HepG2 (cell line): ENCODE results near the gene SSX2IP. TPM values are rescaled to one million over a fixed set of nuclear protein-coding genes. Genes with fewer than 3 reads are reported as not detected.

Source experiments
- FOXO1 ChIP-seq: sonication (generic); formaldehyde crosslinking; IDR thresholded peaks from 2 replicates; pipeline ENCODE4 v1.4.0; 2020; ENCODE audit warnings: missing genetic modification reagents
- HNF4G ChIP-seq, 2 experiments: sonication (generic) in 1 of 2; formaldehyde crosslinking in 1 of 2; IDR thresholded peaks; 2 replicates each; pipeline versions ENCODE4 v1.4.0 to v1.6.1; 2011 to 2020; ENCODE audit warnings: borderline replicate concordance in 2 of 2, low read depth in 2 of 2, mild to moderate bottlenecking in 2 of 2, low read length in 1 of 2, missing genetic modification reagents in 1 of 2, moderate library complexity in 1 of 2
- HNRNPLL ChIP-seq: fragments of 200-400 bp; formaldehyde crosslinking; IDR thresholded peaks from 2 replicates; pipeline ENCODE4 v1.6.1; 2017; ENCODE audit warnings: mild to moderate bottlenecking, low read depth, low read length; ENCODE audit not compliant: poor library complexity, severe bottlenecking
- JUN ChIP-seq: sonication (generic); formaldehyde crosslinking; IDR thresholded peaks from 2 replicates; pipeline ENCODE4 v1.4.0; 2020; ENCODE audit warnings: mild to moderate bottlenecking, missing genetic modification reagents
- JUNB ChIP-seq: sonication (generic); formaldehyde crosslinking; IDR thresholded peaks from 2 replicates; pipeline ENCODE4 v1.8.0; 2022; ENCODE audit warnings: missing genetic modification reagents, mild to moderate bottlenecking, borderline replicate concordance
- NFE2L2 ChIP-seq: fragments of 150-350 bp; IDR thresholded peaks from 2 replicates; pipeline ENCODE4 v1.6.1; 2014; ENCODE audit warnings: low read length
- PREB ChIP-seq: sonication (generic); formaldehyde crosslinking; IDR thresholded peaks from 2 replicates; pipeline ENCODE4 v1.4.0; 2020; ENCODE audit warnings: missing genetic modification reagents
- RARG ChIP-seq: sonication (generic); formaldehyde crosslinking; IDR thresholded peaks from 2 replicates; pipeline ENCODE4 v1.4.0; 2020; ENCODE audit warnings: low read depth, mild to moderate bottlenecking, missing genetic modification reagents
- SMARCC2 ChIP-seq: fragments of 450-650 bp; IDR thresholded peaks from 2 replicates; pipeline ENCODE4 v1.6.1; 2017; ENCODE audit warnings: antibody characterized with exemption, mild to moderate bottlenecking
- SRSF9 ChIP-seq: fragments of 200-400 bp; formaldehyde crosslinking; IDR thresholded peaks from 2 replicates; pipeline ENCODE4 v1.6.1; 2018; ENCODE audit warnings: borderline replicate concordance, mild to moderate bottlenecking, low read depth, low read length; ENCODE audit not compliant: insufficient read depth, poor library complexity, severe bottlenecking
- TBL1XR1 ChIP-seq: fragments of 150-350 bp; IDR thresholded peaks from 2 replicates; pipeline ENCODE4 v1.6.1; 2014; ENCODE audit warnings: borderline replicate concordance, low read length; ENCODE audit not compliant: partially characterized antibody
- YY1 ChIP-seq: IDR thresholded peaks from 2 replicates; pipeline ENCODE4 v1.6.1; 2011; ENCODE audit warnings: low read length, low read depth, moderate library complexity, mild to moderate bottlenecking; ENCODE audit not compliant: insufficient read depth, insufficient replicate concordance
- ZNF235 ChIP-seq: sonication (generic); formaldehyde crosslinking; IDR thresholded peaks from 2 replicates; pipeline ENCODE4 v1.8.1; 2023; ENCODE audit warnings: mild to moderate bottlenecking, missing genetic modification reagents, borderline replicate concordance
- ZNF280B ChIP-seq: sonication (generic); formaldehyde crosslinking; IDR thresholded peaks from 2 replicates; pipeline ENCODE4 v1.5.0; 2020; ENCODE audit warnings: missing genetic modification reagents, mild to moderate bottlenecking, borderline replicate concordance
- ZNF556 ChIP-seq: sonication (generic); formaldehyde crosslinking; IDR thresholded peaks from 2 replicates; pipeline ENCODE4 v1.4.0; 2020; ENCODE audit warnings: mild to moderate bottlenecking, missing genetic modification reagents, borderline replicate concordance
- ZNF567 ChIP-seq: sonication (generic); formaldehyde crosslinking; IDR thresholded peaks from 2 replicates; pipeline ENCODE4 v1.8.1; 2023; ENCODE audit warnings: mild to moderate bottlenecking, missing genetic modification reagents, borderline replicate concordance
- ZNF775 ChIP-seq: sonication (generic); formaldehyde crosslinking; IDR thresholded peaks from 2 replicates; pipeline ENCODE4 v1.4.0; 2020; ENCODE audit warnings: missing genetic modification reagents, mild to moderate bottlenecking, moderate library complexity, borderline replicate concordance
- polyA plus RNA-seq, 8 experiments: library from polyadenylated mRNA; depleted of rRNA in 3 of 8; stranded (reverse) in 7 of 8; unstranded in 1 of 8; fragments of >200 nt; fragmentation: Illumina TruSeq in 4 of 8; extraction: Trizol in 4 of 8; gene quantifications; 2 replicates each; pipeline versions ENCODE4 v1.2.1 to v1.2.3, GENCODE V29; 2011 to 2016; ENCODE audit warnings: low read depth in 4 of 8, missing spikeins in 1 of 8, mixed read lengths in 1 of 8; ENCODE audit not compliant: insufficient read depth in 1 of 8
- total RNA-seq, 5 experiments: library from RNA; depleted of rRNA; stranded (reverse); fragments of >200 nt; fragmentation: Illumina TruSeq; extraction: Trizol; gene quantifications; 2 replicates each; pipeline ENCODE4 v1.2.3, GENCODE V29; 2016; ENCODE audit warnings: low read depth in 1 of 5
- TF ChIP-seq, protein P1 (sequence below): sonication (generic); formaldehyde crosslinking; IDR thresholded peaks from 2 replicates; pipeline ENCODE4 v1.4.0; 2020; ENCODE audit warnings: missing genetic modification reagents, borderline replicate concordance
- TF ChIP-seq, protein P2 (sequence below): sonication (generic); formaldehyde crosslinking; IDR thresholded peaks from 2 replicates; pipeline ENCODE4 v1.8.1; 2023; ENCODE audit warnings: missing genetic modification reagents, inconsistent platforms, borderline replicate concordance
- TF ChIP-seq, protein P3 (sequence below): IDR thresholded peaks from 2 replicates; pipeline ENCODE4 v1.6.1; 2016; ENCODE audit warnings: mild to moderate bottlenecking, missing biosample characterization, missing genetic modification reagents

SSX2IP gene
- total and polyA plus RNA-seq, 2 of the 13 experiments (the other 11 are each of a cell fraction or from before 2014, with no cell fraction given), result 2.7 to 23.7 TPM

DNA sequence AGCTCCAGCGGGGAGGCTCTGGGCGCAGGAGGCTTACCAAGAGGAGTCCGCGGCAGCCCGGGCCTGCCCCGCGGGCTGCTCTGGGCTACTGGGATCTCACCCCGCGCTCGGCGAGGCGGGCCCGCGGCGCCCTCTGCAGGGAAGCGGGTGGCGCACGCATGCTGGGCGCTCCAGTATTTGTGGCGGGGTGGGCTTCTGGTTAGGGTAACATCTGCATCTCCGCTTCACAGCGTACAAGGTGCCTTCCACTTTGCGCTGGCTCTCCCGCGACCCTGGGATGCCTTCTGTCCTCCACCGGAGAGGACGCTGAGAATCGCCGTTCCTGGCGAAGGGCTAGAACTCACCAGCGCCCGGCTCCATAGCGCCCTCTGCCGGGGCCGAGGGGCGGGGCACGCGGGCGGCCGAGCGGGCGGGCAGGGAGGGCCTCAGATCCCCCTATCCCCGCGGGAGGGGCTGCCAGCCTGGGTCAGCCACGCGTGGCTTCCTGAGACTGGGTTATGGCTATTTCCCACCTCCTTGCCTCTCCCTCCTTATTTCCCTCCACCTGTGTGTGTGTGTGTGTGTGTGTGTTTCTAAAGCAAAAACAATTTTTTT, 69.4 kb downstream of the SSX2IP start (continued):
- TF ChIP-seq FOXO1 (CRISPR knock-in tag) (no peak), ZNF556 (CRISPR knock-in tag) (0 out of 2 replicates have a peak, but pooled peaks have one; percentile 30), HNRNPLL (peak; percentile 96), NFE2L2 (no peak), RARG (no peak), PREB (CRISPR knock-in tag) (no peak), HNF4G (IDR thresholded peaks at IDR 0.05; ENCODE audit: borderline replicate concordance, low read depth, low read length) (no peak), HNF4G (CRISPR knock-in tag; IDR thresholded peaks at IDR 0.05; ENCODE audit: borderline replicate concordance, low read depth) (no peak), SRSF9 (no peak), JUN (CRISPR knock-in tag) (no peak), ZNF775 (CRISPR knock-in tag) (no peak), JUNB (CRISPR knock-in tag) (no peak), ZNF567 (CRISPR knock-in tag) (no peak), ZNF235 (CRISPR knock-in tag) (no peak), TBL1XR1 (no peak), ZNF280B (CRISPR knock-in tag) (peak; percentile 58), SMARCC2 (no peak), YY1 (no peak)
- TF ChIP-seq, protein P1, sequence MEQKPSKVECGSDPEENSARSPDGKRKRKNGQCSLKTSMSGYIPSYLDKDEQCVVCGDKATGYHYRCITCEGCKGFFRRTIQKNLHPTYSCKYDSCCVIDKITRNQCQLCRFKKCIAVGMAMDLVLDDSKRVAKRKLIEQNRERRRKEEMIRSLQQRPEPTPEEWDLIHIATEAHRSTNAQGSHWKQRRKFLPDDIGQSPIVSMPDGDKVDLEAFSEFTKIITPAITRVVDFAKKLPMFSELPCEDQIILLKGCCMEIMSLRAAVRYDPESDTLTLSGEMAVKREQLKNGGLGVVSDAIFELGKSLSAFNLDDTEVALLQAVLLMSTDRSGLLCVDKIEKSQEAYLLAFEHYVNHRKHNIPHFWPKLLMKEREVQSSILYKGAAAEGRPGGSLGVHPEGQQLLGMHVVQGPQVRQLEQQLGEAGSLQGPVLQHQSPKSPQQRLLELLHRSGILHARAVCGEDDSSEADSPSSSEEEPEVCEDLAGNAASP, result no peak
- TF ChIP-seq, protein P2, sequence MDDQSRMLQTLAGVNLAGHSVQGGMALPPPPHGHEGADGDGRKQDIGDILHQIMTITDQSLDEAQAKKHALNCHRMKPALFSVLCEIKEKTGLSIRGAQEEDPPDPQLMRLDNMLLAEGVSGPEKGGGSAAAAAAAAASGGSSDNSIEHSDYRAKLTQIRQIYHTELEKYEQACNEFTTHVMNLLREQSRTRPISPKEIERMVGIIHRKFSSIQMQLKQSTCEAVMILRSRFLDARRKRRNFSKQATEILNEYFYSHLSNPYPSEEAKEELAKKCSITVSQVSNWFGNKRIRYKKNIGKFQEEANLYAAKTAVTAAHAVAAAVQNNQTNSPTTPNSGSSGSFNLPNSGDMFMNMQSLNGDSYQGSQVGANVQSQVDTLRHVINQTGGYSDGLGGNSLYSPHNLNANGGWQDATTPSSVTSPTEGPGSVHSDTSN, result no peak
- TF ChIP-seq, protein P3, sequence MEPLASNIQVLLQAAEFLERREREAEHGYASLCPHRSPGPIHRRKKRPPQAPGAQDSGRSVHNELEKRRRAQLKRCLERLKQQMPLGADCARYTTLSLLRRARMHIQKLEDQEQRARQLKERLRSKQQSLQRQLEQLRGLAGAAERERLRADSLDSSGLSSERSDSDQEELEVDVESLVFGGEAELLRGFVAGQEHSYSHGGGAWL (CRISPR knock-in tag), result no peak
